Stomach (tissue), 9 donors: Measurements from ENCODE around the gene OPCML. TPM values are rescaled to one million over a fixed set of nuclear protein-coding genes. Genes with fewer than 3 reads are reported as not detected.

Source experiments
- DNase-seq, 2 donors: peaks; one replicate each; pipeline versions ENCODE4 v3.0.0 to v3.0.0-alpha.2; 2013 to 2019
- H3K27ac ChIP-seq, 5 donors: fragments of 200-600 bp in 4 of 5; sonication (generic) in 4 of 5; one replicate each; pipeline ENCODE4 v1.5.1; 2013 to 2019; ENCODE audit warnings: mild to moderate bottlenecking in 1 of 5, moderate library complexity in 1 of 5
- H3K27me3 ChIP-seq, 3 donors: fragments of 200-600 bp; sonication (generic); one replicate each; pipeline ENCODE4 v1.5.1; 2017 to 2019; ENCODE audit warnings: mixed run types in 1 of 3
- H3K36me3 ChIP-seq, 4 donors: fragments of 200-600 bp; sonication (generic); 1 replicate in 3 of 4; 2 replicates in 1 of 4; pipeline ENCODE4 v1.5.1; 2016 to 2019
- H3K4me1 ChIP-seq, 4 donors: fragments of 200-600 bp; sonication (generic); one replicate each; pipeline ENCODE4 v1.5.1; 2016 to 2019
- H3K4me3 ChIP-seq, 4 donors: fragments of 200-600 bp; sonication (generic) in 3 of 4; one replicate each; pipeline ENCODE4 v1.5.1; 2016 to 2019; ENCODE audit warnings: mild to moderate bottlenecking in 1 of 4
- H3K9me3 ChIP-seq, 4 donors: fragments of 200-600 bp; sonication (generic); one replicate each; pipeline ENCODE4 v1.5.1; 2016 to 2019
- CTCF ChIP-seq, 7 experiments: fragments of 450-650 bp in 4 of 7; fragments of 200-600 bp in 3 of 7; sonication (generic) in 3 of 7; IDR thresholded peaks; one replicate each; pipeline ENCODE4 v1.5.1; 2016 to 2019; ENCODE audit warnings: antibody characterized with exemption in 7 of 7, control low read depth in 2 of 7, mild to moderate bottlenecking in 1 of 7
- EP300 ChIP-seq: sonication (generic); formaldehyde crosslinking; IDR thresholded peaks from one replicate; pipeline ENCODE4 v1.6.1; 2017; ENCODE audit warnings: antibody characterized with exemption
- POLR2A ChIP-seq, 4 donors: fragments of 450-650 bp; IDR thresholded peaks; one replicate each; pipeline ENCODE4 v1.6.1; 2016; ENCODE audit warnings: antibody characterized with exemption in 4 of 4, control low read depth in 2 of 4, mild to moderate bottlenecking in 1 of 4, moderate library complexity in 1 of 4
- POLR2AphosphoS5 ChIP-seq, 3 donors: sonication (generic); formaldehyde crosslinking; IDR thresholded peaks; one replicate each; pipeline ENCODE4 v1.6.1; 2016; ENCODE audit warnings: antibody characterized with exemption in 3 of 3
- WGBS, 5 donors: extraction: QIAGEN DNeasy Blood & Tissue Kit in 3 of 5; methylation state at CpG; one replicate each; pipeline versions ENCODE4 v1.1.5 to v1.1.7; 2013 to 2018; 5-methylcytosine and 5-hydroxymethylcytosine counted together
- intact Hi-C: fragments of 100-400 bp; cut with DNase I; formaldehyde crosslinking; loops from one replicate; pipeline ENCODE4 v1.15.1; 2023; ENCODE audit warnings: low total_unique reads
- polyA plus RNA-seq, 3 donors: library from polyadenylated mRNA; stranded (reverse); fragments of 200-250 nt; gene quantifications; one replicate each; pipeline ENCODE4 v1.2.3, GENCODE V29; 2013
- total RNA-seq, 5 donors: library from RNA; depleted of rRNA; stranded (reverse); fragments of >200 nt; gene quantifications; one replicate each; pipeline versions ENCODE4 v1.1.0 to v1.2.3, GENCODE V29; 2014 to 2016
- donor health status: healthy with polysubstance abuse.
- donor health status: Bipolar disorder and iron deficiency.
- donor health status: healthy.

OPCML gene
- total and polyA plus RNA-seq, 8 donors: 0.03 to 0.92 (median 0.55) TPM; not detected in 3

GRCh38 chr11:133331031-133331430, 201.3 kb downstream of the OPCML start:
- DNase-seq: no peak
- Histone ChIP-seq H3K4me1 (no peaks in the 10 kb centered on the region), H3K27ac (no peak overlapping the region), H3K9me3 (peaks cover 0 to 2% (median 0%) of the 10 kb centered on the region in 4 donors), H3K4me3 (no peak overlapping the region), H3K27me3 (no peaks in the 10 kb centered on the region), H3K36me3 (no peaks in the 10 kb centered on the region)
- intact Hi-C loops: no loop called here
- TF ChIP-seq CTCF (IDR thresholded peaks at IDR 0.05) (no peak), EP300 (no peak), POLR2AphosphoS5 (IDR thresholded peaks at IDR 0.05) (no peak), POLR2A (IDR thresholded peaks at IDR 0.05) (no peak)
- WGBS, 5 donors: 79 to 86% (median 84%) methylated on average over 3 of the region's 3 CpGs

GRCh38 chr11:133326849-133327248, 205.5 kb downstream of the OPCML start:
- Histone ChIP-seq H3K27ac (no peak overlapping the region), H3K4me3 (no peak overlapping the region), H3K9me3 (no peaks in the 10 kb centered on the region), H3K27me3 (no peaks in the 10 kb centered on the region), H3K4me1 (no peaks in the 10 kb centered on the region), H3K36me3 (no peaks in the 10 kb centered on the region)
- intact Hi-C loops: no loop called here
- 79 to 91% (median 87%) methylated on average over 7 of the region's 7 CpGs for WGBS, 5 donors
- no peak for DNase-seq
- TF ChIP-seq CTCF (IDR thresholded peaks at IDR 0.05) (no peak), POLR2A (IDR thresholded peaks at IDR 0.05) (no peak), EP300 (no peak), POLR2AphosphoS5 (IDR thresholded peaks at IDR 0.05) (no peak)

GRCh38 chr11:133326332-133326731, 206.0 kb downstream of the OPCML start:
- Histone ChIP-seq H3K36me3 (no peaks in the 10 kb centered on the region), H3K4me3 (no peak overlapping the region), H3K9me3 (no peaks in the 10 kb centered on the region), H3K4me1 (no peaks in the 10 kb centered on the region), H3K27ac (no peak overlapping the region), H3K27me3 (no peaks in the 10 kb centered on the region)
- no peak for DNase-seq
- intact Hi-C loops: no loop called here
- TF ChIP-seq EP300 (no peak), POLR2A (IDR thresholded peaks at IDR 0.05) (no peak), CTCF (IDR thresholded peaks at IDR 0.05) (no peak), POLR2AphosphoS5 (IDR thresholded peaks at IDR 0.05) (no peak)
- WGBS, 5 donors: 90 to 100% (median 95%) methylated on average over 2 of the region's 2 CpGs

- no peak for DNase-seq
- Histone ChIP-seq H3K4me1 (no peaks in the 10 kb centered on the region), H3K9me3 (no peaks in the 10 kb centered on the region), H3K36me3 (no peaks in the 10 kb centered on the region), H3K27ac (no peak overlapping the region), H3K4me3 (no peak overlapping the region), H3K27me3 (no peaks in the 10 kb centered on the region)
- 65 to 75% (median 68%) methylated on average over 3 of the region's 3 CpGs for WGBS, 5 donors
- TF ChIP-seq CTCF (IDR thresholded peaks at IDR 0.05) (no peak), EP300 (no peak), POLR2AphosphoS5 (IDR thresholded peaks at IDR 0.05) (no peak), POLR2A (IDR thresholded peaks at IDR 0.05) (no peak)
- intact Hi-C loops: no loop called here
Observed at GRCh38 chr11:133325711-133326110, 206.6 kb downstream of the OPCML start.
